ENCODE data around the gene AARS2.

Gene AARS2

DNA sequence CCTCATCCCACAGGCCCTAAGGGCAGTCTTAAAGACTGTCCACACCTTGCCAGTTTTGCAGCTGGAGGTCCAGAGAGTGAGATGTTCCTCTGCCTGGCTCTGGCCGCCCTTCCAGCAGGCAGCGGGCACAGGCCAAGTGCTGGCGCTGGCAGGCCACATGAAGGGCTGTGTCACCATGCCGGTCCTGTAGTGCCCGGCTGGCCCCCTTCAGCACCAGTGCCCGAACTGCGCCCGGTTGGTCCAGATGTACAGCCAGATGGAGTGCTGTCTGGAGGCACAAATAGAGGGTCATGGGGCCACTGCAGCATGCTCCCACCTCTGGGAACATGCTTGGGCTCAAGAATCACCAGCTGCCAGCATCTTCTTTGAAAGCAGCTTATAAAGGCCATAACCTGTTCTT lies 51.6 kb downstream of the AARS2 start:
- TF ChIP-seq ZNF274 (IDR thresholded peaks at IDR 0.05; ENCODE audit: low read depth, low read length), result no peak
- H3K4me3 ChIP-seq (ENCODE audit: low read length), result peak overlapping the region; percentile 91; the same call in 1 of the 2 replicates

GRCh38 chr6:44260451-44261297 lies 52.5 kb downstream of the AARS2 start:
- TF ChIP-seq ZNF274 (IDR thresholded peaks at IDR 0.05; ENCODE audit: low read depth, low read length), result no peak
- peak overlapping the region; percentile 22; the same call in 1 of the 2 replicates for H3K4me3 ChIP-seq (ENCODE audit: low read length)

DNA sequence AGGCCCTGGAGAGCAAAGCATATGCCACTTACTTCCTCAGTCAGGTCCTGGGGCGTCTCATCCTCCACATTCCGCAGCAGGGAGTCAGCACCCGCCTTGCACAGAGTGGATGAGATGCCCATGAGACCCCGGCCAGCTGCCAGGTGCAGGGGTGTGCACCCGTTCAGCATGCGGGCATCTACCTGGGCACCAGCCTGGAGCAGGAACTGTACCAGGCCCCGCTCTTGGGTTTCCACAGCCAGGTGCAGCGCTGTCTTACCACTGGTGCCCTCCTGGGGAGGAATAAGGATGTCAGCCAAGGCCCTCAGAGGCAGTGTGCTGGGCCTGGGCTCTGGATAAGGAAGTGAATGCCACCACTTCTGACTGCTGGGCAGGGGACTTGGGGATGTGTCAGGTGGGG lies 53.1 kb downstream of the AARS2 start:
- no peak for TF ChIP-seq ZNF274 (IDR thresholded peaks at IDR 0.05; ENCODE audit: low read depth, low read length)
- no peak overlapping the region for H3K4me3 ChIP-seq (ENCODE audit: low read length)

DNA sequence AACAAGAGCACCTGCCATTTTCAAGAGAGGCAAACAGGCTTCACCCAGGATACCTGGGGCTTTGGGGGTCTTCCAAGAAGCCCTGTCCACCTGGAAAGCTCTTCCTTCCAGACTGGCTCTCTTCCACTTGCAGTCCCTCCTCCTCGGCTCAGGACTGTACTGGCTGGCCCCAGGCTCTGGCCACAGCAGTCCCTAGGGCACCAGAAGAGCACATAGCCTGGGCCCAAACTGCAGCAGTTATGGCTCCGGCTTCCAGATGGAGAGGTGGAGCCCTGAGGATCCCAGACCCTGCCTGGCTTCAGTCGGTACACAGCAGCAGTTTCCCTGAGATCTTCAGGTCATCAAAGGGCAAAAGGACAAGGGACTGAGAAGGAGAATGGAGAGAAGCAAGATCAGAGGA lies 54.2 kb downstream of the AARS2 start:
- no peak overlapping the region for H3K4me3 ChIP-seq (ENCODE audit: low read length)
- no peak for TF ChIP-seq ZNF274 (IDR thresholded peaks at IDR 0.05; ENCODE audit: low read depth, low read length)

- H3K4me3 ChIP-seq (ENCODE audit: low read length), result no peak overlapping the region; the same call in 1 of the 2 replicates
- TF ChIP-seq ZNF274 (IDR thresholded peaks at IDR 0.05; ENCODE audit: low read depth, low read length), result no peak
Observed at GRCh38 chr6:44258325-44258863, 54.8 kb downstream of the AARS2 start.

- peak overlapping the region; percentile 68; the same call in 1 of the 2 replicates for H3K4me3 ChIP-seq (ENCODE audit: low read length)
- no peak for TF ChIP-seq ZNF274 (IDR thresholded peaks at IDR 0.05; ENCODE audit: low read depth, low read length)
Observed at GRCh38 chr6:44257753-44258324, 55.3 kb downstream of the AARS2 start.

GRCh38 chr6:44257025-44257752 lies 56.0 kb downstream of the AARS2 start, which contains the start of gene SLC35B2:
TSS of gene SLC35B2 (minus strand) at chr6:44257528. CDS start at chr6:44257410, 118 bp downstream.
- H3K4me3 ChIP-seq (ENCODE audit: low read length), result peak within 1 kb of the TSS; percentile 68

GRCh38 chr6:44256775-44257024 lies 56.4 kb downstream of the AARS2 start:
- TF ChIP-seq ZNF274 (IDR thresholded peaks at IDR 0.05; ENCODE audit: low read depth, low read length), result no peak

More at GRCh38 chr6:44257025-44257752, 56.0 kb downstream of the AARS2 start, which contains the start of gene SLC35B2:
- TF ChIP-seq ZNF274 (IDR thresholded peaks at IDR 0.05; ENCODE audit: low read depth, low read length), result no peak

GRCh38 chr6:44255871-44256774 lies 57.0 kb downstream of the AARS2 start:
- no peak for TF ChIP-seq ZNF274 (IDR thresholded peaks at IDR 0.05; ENCODE audit: low read depth, low read length)

More at GRCh38 chr6:44256775-44257024, 56.4 kb downstream of the AARS2 start:
- peak overlapping the region; percentile 68 for H3K4me3 ChIP-seq (ENCODE audit: low read length)

DNA sequence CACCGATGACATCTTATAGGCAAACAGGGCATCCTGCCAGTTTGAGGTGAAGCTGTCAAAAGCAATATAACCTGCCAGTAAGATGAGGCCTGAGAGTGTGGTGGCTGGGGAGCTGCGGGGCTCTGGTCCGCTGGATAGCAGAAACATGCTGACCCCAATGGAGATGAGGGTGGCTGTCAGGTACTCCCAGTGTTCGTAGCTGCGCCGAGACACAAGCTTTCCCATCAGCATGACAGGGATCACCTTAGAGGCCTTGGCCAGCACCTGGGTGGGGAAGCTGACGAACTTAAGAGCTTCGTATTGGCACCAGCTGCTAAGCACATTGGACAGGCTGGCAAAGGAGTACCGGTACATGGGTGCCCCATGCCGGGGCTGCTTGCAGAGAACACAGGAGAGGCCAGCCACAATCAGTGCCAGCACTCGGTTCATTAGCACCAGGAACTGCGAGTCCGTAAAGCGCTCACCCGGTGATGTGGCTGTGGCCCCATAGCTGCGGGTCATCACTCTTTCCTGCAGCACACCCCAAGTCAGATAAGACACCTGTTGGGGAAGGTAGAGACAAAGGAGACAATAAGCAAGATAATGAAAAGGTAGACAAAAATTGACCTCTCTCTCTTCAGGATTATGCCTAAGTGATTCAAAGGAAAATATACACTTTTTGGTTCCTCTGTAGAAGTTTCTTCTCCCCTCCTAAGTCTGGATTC lies 57.9 kb downstream of the AARS2 start:
- TF ChIP-seq ZNF274 (IDR thresholded peaks at IDR 0.05; ENCODE audit: low read depth, low read length), result no peak
- no peak overlapping the region for H3K4me3 ChIP-seq (ENCODE audit: low read length)

More at GRCh38 chr6:44255871-44256774, 57.0 kb downstream of the AARS2 start:
- H3K4me3 ChIP-seq (ENCODE audit: low read length), result peak overlapping the region; percentile 68

- H3K4me3 ChIP-seq (ENCODE audit: low read length), result no peak overlapping the region
- no peak for TF ChIP-seq ZNF274 (IDR thresholded peaks at IDR 0.05; ENCODE audit: low read depth, low read length)
Observed at GRCh38 chr6:44254191-44255104, 58.7 kb downstream of the AARS2 start.

Data from GM08714 (cell line).